GM21619 (cell line): ENCODE measurements around the gene DNAJB12.
"Not testable (repeated sequence)": the region's sequence is repeated elsewhere in the genome, so short reads cannot be mapped to it uniquely, and the experiment has no call there.

Experiments used
- ATAC-seq: cut with Tn5 transposase; IDR thresholded peaks from one replicate; pipeline ENCODE4 v1.9.1; 2021; ENCODE audit not compliant: unreplicated experiment

DNAJB12 gene

DNA sequence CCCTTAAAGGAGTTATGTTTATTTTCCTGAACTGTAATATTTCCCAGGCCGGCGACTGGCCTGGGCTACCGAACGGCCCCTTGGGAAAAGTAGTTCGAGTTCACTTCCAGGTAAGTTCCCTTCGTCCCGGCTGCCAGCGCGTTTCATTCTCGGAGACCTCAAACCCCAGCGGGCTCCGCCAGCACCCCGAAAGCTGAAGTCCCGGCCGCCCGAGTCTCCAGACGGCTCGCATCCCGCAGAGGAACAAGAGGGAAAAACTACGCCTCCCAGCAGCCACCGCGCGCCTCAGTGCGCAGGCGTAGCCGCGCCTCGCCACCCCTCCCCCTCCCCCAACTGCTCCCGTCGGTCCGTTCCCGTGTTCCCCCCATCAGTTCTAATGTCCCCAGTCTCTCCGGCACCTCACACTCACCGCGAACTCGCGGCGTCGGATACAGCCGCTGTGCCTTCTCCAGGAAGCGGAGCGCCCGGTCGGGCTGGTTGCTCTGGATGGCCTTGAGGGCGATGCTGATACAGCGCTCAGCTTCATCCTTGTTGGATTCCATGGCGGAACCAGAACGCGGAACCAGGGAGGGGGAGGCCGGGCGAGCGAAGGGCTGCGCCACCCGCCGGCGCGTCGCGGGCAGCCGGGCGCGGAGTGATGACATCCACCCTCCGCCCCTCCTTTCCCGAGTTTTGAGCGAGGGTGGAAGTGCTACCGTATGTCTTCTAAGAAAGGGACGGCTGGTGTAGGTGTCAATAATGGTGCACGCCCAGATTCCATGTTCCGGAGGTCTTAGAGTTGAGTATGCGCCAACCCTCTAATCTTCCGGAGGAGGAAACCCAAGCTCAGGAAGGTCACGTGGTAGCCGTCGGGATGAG is at the start of gene DNAJB12:
TSS of gene DNAJB12 (minus strand) at position 564 of the 858 bp plus-strand sequence. CDS start at position 542, 22 bp downstream.
- ATAC-seq: peak; percentile 57

DNA sequence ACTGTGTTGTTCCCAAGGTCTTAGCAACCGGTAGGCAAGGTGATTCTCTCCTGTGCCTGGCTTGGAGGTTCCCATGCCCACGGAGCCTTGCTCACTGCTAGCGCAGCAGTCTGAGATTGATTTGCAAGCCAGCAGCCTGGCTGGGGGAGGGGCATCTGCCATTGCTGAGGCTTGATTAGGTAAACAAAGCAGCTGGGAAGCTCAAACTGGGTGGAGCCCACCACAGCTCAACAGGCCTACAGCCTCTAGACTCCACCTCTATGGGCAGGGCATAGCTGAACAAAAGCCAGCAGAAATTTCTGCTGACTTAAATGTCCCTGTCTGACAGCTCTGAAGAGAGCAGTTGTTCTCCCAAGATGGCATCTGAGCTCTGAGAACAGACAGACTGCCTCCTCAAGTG is 40.9 kb upstream of the DNAJB12 start:
- ATAC-seq: not testable (repeated sequence)

DNA sequence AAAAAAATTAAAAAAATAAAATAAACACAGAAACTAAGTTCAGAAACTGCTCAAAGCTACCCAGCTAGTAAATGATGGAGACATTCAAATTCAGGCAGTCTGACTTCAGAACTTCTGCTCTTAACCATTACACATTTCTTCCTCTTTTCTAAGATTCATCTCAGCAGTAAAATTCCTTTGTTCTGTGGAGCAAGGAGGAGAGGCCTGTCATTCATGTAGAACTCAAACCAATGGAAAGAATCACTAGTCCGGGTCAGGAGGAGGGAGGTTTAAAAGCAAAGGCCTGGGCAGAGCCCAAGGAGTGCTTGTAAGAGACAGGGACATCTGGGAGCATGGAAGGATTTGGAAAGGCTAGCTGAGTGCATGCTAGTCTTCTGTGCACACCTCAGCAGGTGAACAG is 37.9 kb upstream of the DNAJB12 start:
- ATAC-seq: no peak

DNA sequence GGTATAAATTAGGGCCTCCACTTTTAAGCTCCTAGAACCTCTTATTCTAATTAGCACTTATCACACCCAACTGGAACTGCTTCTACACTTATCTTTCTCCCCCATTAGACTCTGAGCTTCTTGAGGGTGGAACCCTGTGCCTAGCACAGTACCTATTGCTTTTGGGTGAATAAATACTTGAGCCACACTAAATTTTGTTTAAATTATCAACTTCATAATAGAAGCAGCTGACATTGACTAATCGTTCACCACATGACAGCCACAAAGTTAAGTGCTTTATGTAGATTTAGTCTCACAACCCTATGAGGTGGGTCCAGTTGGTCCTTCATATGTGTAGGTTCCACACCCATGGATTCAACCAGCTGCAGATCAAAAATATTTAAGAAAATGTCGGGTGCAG is 36.0 kb upstream of the DNAJB12 start:
- no peak for ATAC-seq

DNA sequence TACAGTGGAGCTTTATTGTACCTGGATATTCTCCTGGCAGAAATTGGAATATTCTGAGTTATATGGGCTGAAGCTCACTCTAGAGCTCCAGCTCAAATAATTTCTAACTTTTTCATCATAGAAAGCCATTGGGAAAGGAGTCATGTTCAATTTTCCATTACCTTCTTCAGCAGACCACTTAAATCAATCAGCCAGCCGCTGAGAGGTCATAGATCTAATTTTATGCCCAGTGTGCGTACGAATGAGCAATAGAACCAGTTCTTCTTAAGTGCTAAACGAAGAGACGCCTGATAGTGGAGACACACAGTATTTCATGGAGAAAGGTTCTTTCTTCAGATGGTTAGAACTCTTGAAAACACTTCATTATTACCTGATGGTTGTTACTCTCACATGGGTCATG is 35.0 kb upstream of the DNAJB12 start:
- ATAC-seq: no peak

DNA sequence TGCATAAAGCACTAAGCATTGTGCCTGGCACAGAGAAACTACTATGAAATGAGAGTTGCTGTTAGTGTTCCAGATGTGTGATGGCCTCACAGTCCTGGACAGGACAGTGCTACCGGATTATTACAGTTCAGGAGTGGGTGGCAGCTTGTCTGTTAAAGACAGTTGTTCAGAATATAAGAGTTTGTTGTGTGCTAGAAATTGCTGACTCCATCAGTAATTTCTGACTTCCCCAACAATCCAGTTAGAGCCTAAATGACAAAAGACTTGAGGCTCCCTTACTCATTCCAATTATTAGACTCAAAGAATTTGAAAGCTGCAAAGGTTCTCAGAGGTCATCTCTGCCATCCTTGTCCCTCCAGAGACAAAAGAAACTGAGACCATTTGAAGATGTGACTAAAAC is 34.3 kb upstream of the DNAJB12 start:
- no peak for ATAC-seq

DNA sequence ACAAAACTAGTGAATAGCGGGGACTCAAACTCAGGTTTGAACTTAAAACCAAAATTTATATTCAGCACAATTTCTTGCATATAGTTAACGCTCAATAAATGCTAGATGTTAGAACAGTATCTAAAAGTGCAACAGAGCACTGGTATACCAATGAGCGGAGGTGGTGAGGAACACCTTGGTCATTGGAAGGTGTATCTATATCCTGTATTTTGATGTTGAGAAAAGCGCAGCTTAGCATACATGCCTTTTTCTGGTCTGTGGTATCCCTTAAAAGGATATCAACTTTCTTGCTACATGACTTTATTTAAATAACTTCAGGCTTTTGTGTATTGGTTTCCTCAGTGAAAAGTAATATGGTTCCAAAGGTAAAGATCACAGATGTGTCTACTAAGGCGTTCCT is 33.3 kb upstream of the DNAJB12 start:
- no peak for ATAC-seq

DNA sequence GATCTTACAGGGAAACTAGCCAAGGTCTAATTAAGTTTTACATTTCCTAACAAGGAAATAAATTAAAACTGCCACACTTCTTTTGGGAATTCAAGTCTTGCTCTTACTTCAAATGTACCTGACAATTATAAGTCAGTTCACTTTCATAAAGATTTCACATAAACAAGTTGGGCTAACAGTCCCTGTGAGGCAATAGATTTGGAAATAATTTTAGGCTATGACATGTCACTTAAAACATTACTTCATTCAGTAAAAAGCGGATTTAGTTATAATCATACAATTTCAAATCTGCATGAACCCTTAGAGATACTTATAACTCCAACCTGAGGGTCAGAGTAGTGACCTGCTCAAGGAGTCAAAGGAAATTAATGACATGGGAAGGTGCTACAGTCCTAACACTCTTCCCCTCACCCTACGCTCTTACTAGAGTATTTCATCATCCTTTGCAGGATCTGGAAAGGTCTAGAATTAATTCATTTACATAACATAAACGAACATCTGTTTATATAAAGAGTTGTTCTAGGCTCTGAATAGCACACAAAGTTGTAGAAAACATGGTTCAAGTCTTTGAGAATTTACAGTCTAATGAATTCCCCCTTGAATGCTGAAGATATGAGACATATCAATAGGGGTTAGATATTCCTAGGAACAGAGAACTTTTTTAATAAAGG is 32.3 kb upstream of the DNAJB12 start:
- no peak for ATAC-seq

GRCh38 chr10:72385724-72386123 is 31.0 kb upstream of the DNAJB12 start:
- ATAC-seq: no peak

DNA sequence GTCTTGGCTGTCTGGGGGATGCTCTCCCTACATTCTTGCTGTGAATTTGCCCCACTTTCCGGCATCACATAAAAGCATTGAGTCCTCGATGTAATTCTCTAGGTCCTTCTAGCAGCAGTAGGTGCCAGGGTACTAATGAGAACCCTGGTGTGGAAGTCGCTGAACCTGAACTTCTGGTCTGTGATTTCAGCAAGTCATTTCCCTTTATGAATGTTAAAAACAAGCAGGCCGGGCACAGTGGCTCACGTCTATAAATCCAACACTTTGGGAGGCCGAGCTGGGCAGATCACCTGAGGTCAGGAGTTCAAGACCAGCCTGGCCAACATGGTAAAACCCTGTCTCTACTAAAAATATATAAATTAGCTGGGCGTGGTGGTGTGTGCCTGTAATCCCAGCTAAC is 30.3 kb upstream of the DNAJB12 start:
- ATAC-seq: not testable (repeated sequence)

GRCh38 chr10:72379776-72380175 is 25.1 kb upstream of the DNAJB12 start:
- ATAC-seq: no peak

DNA sequence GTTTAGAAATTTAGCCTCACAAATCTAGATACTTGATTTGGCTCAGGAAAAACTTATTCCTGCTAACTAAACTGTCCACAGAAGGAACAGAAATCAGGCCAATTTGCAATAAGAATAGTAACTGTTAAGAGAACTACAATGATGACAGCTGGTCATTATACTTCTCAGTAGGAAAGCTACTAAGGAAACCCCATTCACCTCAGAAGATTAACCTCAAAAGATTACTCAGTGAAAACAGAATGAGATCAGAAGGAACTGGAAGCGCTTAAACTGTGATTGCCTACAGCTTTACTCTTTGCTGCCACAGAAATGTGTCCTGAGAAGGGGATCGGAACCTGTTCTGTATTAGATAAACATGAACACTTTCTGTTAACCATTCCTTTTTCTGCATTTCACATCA is 24.3 kb upstream of the DNAJB12 start:
- ATAC-seq: no peak

DNA sequence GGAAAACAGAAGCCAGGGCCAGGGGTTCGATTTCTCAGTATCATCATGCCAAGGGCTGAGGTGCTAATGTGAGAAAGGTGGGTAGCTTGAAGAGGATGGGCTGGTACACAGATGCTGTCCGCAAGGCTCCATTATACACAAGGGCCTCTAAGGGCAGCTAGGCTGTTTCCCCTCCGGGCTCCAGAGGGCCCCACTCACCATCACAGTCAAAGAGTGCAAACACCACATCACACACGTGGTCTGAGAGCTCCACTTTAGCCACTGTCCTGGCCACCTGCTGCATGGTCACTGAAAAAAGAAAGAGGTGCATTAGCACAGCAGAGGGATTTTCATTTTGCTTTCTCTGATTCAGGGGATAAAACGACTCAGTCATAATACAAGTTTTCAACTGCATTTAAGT is 20.9 kb upstream of the DNAJB12 start:
- no peak for ATAC-seq

GRCh38 chr10:72375173-72375572 is 20.5 kb upstream of the DNAJB12 start:
- ATAC-seq: no peak

- no peak for ATAC-seq
Observed at GRCh38 chr10:72370201-72370722, 15.5 kb upstream of the DNAJB12 start.

GRCh38 chr10:72367301-72367960 is 12.7 kb upstream of the DNAJB12 start:
- no peak for ATAC-seq

DNA sequence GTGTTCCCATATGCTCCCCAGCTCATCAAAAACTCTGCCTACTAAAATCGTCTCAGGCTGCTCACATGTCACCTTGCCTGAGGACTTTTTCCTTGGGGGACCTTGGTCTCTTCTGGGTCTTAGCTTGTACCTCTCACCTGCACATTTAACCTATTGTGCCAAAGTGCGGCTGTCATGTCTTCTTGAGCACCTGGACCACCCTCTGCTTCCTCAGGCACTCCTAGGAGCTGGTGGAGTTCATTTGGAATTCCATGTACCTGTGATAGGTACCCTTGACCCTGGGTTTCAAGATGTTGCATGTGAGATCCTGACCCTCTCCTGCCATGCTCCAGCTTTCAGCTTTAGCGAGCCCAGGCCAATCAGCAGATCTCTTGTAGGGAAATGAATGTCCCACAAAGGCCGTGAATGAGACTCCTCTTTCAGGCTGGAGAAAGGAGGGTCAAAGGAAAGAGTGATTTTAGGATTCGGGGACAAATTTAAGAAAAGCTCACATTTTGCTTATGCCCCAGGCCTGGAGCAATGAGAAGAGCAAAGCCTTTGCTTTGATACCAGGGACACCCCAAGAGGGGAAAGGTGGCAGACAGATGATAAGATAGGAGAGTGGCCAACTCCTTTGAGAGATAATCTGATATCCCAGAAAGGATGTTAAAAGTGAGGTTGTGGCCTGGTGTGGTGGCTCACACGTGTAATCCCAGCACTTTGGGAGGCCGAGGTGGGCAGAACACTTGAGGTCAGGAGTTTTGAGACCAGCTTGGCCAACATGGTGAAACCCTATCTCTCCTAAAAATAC is 10.6 kb upstream of the DNAJB12 start:
- ATAC-seq: no peak

DNA sequence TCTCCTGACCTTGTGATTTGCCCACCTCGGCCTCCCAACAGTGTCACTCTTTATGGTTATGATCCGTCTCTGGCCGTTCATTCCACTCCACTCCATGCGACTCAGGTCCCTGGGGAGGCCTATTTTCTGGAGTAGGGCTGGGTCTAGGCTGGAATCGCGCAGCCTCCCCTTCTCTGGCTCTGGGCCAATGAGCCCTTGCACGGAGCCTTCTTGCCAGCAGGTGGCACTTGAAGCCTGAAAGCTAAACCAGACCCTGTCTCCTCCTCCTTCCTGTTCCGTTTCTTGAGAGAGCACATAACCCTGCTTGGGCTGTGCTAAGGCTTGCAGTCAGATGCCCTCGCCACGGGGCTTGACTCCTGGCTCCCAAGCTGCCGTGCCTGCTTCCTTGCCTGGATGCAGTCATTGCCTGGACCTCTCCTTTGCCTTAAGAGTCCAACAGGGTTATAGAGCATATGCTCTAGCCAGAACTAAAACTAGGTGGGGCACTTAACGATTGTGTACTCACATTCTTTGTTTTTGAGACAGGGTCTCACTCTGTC is 9.6 kb upstream of the DNAJB12 start:
- peak; percentile 97 for ATAC-seq

- ATAC-seq: no peak
Observed at GRCh38 chr10:72356987-72357386, 2.3 kb upstream of the DNAJB12 start.

DNA sequence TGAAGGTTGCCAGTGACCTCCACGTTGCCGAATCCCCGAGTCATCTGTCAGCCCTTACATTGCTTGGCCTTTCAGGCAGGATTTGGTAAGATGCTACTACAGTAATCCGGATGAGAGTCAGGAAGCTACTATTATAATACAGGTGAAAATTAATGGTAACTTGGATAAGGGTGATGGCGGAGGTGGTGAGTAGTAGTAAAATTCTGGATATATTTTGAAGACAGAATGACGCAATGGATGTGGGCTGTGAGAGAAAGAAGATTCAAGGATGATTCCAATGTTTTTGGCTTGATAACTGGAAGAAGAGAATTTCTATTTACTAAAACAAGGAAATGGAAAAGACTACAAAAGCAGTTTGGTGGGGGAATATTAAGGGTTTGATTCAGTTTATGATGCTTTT is 1.4 kb upstream of the DNAJB12 start:
- ATAC-seq: no peak

DNA sequence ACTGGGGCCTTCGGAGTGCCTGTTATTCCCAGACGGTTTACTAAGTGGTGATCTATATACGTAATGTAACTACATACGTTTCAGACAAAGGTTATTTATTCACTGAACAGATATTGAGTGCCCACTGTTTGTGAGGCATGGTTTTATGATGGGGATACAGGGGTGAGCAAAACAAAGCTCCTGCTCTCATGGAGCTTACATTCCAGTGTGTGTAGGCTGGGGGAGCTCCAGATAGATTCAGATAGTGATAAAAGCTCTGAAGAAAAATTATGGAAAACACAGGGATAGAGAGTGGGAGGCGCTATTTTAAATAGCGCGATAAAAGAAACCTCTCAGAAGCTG is 466 bp upstream of the DNAJB12 start:
- no peak for ATAC-seq
